H1 (cell line): ENCODE data around the gene SLC24A3. TPM values are rescaled to one million over a fixed set of nuclear protein-coding genes. Genes with fewer than 3 reads are reported as not detected.

ENCODE experiments used
- JUND ChIP-seq: IDR thresholded peaks from 2 replicates; pipeline ENCODE4 v1.6.1; 2011; ENCODE audit warnings: mild to moderate bottlenecking, improper control_type of control experiment, low read length
- MAX ChIP-seq: IDR thresholded peaks from 2 replicates; pipeline ENCODE4 v1.6.1; 2012; ENCODE audit warnings: inconsistent platforms
- POU5F1 ChIP-seq: IDR thresholded peaks from 2 replicates; pipeline ENCODE4 v1.6.1; 2011; ENCODE audit warnings: low read depth, mild to moderate bottlenecking, low read length, moderate library complexity
- SIN3A ChIP-seq, 2 experiments: IDR thresholded peaks in 1 of 2; conservative IDR thresholded peaks in 1 of 2; 2 replicates each; pipeline ENCODE4 v1.6.1; 2011 to 2012; ENCODE audit warnings: low read length in 2 of 2, improper control_type of control experiment in 1 of 2, low read depth in 1 of 2, mild to moderate bottlenecking in 1 of 2
- SP4 ChIP-seq: IDR thresholded peaks from 2 replicates; pipeline ENCODE4 v1.6.1; 2012; ENCODE audit warnings: low read length, inconsistent platforms
- TAF1 ChIP-seq: IDR thresholded peaks from 2 replicates; pipeline ENCODE4 v1.6.1; 2011; ENCODE audit warnings: mild to moderate bottlenecking, low read depth, low read length
- TCF12 ChIP-seq: IDR thresholded peaks from 2 replicates; pipeline ENCODE4 v1.6.1; 2011; ENCODE audit warnings: low read depth, mild to moderate bottlenecking, low read length
- polyA plus RNA-seq, 7 experiments: library from polyadenylated mRNA; depleted of rRNA in 3 of 7; stranded (reverse) in 5 of 7; unstranded in 2 of 7; fragments of >200 nt in 5 of 7; fragments of 200-250 nt in 2 of 7; gene quantifications; 1 replicate in 5 of 7; 2 replicates in 1 of 7; 4 replicates in 1 of 7; pipeline versions ENCODE4 v1.2.1 to v1.2.3, GENCODE V29; 2011 to 2013; ENCODE audit warnings: missing spikeins in 2 of 7, mixed read lengths in 2 of 7
- total RNA-seq: library from RNA; stranded (reverse); fragmentation: NEBNext Ultra II Directional; extraction: Animal tissue kit (Norgen Biotek cat#: 25700); gene quantifications from 2 replicates; pipeline ENCODE4 v1.2.1, GENCODE V29; 2021

The SLC24A3 gene
- total and polyA plus RNA-seq, 2 of the 8 experiments (the other 6 are each of a cell fraction or from before 2014, with no cell fraction given), result 4.5 to 6.3 TPM

- TF ChIP-seq TCF12, result no peak
- TF ChIP-seq MAX, result peak; percentile 49; the same call in 1 of the 2 replicates
- no peak for TF ChIP-seq POU5F1
- TF ChIP-seq JUND, result no peak
- TF ChIP-seq TAF1, result no peak
- no peak for TF ChIP-seq SP4
- no peak for TF ChIP-seq SIN3A (conservative IDR thresholded peaks at IDR 0.05 in 1 of 2, IDR thresholded peaks at IDR 0.05 in 1 of 2; ENCODE audit: low read depth in 1 of 2, low read length in 2 of 2)
Observed at GRCh38 chr20:19211661-19212468, 577 bp upstream of the SLC24A3 start (continued).
